Midbrain (tissue), 1 donor: ENCODE data around the gene SYT2.
"Not testable (repeated sequence)": the region's sequence is repeated elsewhere in the genome, so short reads cannot be mapped to it uniquely, and the experiment has no call there.

Experiments used
- DNase-seq: peaks from one replicate; lab custom pipeline; 2025; lab: John Stamatoyannopoulos, UW

The SYT2 gene

DNA sequence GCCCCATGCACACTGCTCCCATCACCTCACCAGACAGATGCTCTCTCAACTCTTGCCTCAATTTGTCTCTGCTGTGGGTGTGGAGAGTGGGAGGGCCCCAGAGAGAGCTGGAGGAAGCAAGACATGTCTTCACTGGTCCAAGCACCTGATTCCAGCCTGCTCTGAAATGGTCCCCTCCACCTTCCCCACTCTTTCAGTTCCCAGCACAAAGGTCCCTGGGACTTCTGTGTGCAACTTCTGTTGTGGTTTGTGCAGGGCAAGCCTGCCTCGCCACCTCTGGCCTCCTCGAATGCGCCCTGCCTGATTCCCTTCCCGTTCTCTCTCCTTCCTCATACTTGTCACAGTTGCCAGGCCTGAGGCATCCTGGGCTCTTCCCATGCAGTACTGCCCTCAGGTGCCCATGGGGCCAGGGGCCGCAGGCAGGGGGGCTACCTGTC lies 119.3 kb downstream of the SYT2 start:
- no peak for DNase-seq

DNA sequence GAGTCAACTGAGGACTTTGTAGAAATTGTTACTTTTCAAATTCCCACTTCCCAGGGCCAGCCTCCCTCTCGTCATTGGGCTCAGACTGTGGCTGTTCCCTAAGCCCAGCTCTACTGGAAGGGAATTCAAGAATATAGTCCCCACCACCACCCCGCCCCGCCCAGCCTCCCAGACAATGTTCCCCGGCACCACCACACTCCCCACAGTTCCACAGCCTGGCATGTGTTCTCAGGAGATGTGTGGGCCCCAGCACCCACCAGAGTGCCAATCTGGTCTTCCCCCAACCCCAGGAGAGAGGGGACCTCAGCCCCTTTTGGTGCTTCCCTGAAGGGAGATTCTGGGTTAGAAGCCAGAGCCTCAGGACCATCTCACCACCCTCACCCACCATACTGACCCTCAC lies 120.1 kb downstream of the SYT2 start:
- no peak for DNase-seq

GRCh38 chr1:202589190-202589930 lies 120.9 kb downstream of the SYT2 start:
- no peak for DNase-seq

DNA sequence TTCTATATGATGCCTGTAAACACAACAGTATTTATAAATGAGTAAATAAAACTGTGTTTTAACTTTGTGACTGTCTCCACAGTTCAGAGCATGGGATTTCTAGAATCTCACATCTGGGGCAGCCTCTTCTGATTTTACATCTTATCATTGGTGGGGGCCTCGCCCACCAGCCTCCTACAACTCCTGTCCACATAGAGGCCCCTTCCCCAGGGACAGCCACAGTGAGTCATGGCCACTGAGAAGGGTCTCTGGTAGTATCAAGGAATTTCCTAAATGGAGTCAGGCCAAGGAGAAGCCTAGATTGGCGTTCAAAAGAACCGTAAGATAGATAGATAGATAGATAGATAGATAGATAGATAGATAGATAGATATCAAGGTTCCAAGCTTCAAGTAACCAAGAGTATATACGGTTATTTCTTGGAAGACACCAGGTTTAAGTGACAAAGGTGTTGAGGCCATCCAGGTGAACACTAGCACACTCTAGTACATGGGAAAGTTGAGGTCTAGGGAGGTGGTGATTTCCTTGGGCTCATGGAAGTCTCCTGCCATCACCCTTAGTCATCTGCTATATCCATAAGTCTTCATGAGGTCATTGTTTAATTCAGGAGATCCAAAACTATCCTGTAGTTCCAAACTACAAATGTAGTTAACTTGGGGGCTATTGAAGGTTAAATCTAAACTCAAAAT lies 121.6 kb downstream of the SYT2 start:
- DNase-seq = no peak

DNA sequence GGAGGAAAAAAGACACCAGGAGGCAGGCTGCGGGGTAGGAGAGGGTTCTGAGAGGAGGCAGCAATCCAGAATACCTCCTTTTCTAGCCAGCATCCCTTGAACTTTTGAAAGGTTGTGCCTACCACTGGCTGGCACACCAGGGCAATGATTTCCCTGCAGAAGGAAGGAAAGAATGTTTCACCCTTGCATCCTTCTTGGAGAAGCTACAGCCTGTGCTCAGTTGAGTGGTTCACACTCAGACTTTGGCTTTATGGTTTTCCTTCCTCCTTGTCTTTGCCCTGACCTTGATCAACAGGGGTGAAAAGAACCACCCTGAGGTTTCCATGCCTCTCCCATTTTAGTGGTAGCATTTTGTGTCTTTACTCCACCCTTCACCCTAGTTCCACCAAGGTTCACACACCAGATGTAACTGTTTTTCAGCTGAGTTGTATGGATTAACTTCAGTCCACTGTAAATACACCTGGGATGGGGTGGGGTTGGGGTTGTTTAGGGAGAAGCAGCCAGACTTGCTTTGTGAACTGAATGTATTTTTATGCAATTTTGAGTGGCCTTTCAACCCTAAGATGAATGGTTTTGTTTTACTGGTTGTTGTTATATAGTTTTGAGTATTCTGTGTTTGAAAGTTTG lies 122.3 kb downstream of the SYT2 start:
- DNase-seq = no peak

DNA sequence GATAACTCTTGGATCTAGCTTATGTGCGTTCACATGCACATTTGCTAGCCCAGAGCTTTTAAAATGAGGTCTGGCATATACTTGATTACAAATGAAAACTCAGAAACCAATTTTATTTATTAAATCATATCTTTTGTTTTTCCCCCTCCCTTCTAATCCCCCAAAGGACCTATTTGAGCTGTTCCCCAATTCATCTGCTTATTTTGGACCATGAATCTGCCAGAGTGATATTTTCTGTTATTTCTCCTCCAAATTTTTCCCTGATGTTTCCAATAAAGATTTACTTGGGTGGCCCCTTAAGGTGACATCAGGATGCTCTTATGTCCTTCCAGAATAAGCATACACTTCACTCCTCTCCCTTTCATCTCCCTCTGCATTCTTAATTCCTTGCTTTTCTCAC lies 123.4 kb downstream of the SYT2 start:
- DNase-seq = no peak

GRCh38 chr1:202586018-202586821 lies 124.0 kb downstream of the SYT2 start:
- peak; percentile 36 for DNase-seq

DNA sequence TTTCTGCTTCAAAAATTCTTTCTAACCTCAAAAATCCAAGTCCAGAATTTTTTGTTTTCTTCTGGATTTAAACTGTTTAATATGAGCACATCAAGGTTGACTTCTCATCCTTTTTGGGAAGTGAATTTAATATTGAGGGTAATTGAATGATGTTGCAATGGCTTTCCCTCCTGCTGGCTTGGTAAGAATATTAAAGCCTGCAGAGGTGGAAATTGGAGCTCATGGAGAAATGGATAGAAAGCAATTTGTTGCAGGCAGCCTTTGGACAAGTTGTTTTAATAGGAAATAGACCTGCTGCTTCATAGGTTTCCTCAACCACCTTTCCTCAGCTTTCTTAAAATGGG lies 124.7 kb downstream of the SYT2 start:
- no peak for DNase-seq

DNA sequence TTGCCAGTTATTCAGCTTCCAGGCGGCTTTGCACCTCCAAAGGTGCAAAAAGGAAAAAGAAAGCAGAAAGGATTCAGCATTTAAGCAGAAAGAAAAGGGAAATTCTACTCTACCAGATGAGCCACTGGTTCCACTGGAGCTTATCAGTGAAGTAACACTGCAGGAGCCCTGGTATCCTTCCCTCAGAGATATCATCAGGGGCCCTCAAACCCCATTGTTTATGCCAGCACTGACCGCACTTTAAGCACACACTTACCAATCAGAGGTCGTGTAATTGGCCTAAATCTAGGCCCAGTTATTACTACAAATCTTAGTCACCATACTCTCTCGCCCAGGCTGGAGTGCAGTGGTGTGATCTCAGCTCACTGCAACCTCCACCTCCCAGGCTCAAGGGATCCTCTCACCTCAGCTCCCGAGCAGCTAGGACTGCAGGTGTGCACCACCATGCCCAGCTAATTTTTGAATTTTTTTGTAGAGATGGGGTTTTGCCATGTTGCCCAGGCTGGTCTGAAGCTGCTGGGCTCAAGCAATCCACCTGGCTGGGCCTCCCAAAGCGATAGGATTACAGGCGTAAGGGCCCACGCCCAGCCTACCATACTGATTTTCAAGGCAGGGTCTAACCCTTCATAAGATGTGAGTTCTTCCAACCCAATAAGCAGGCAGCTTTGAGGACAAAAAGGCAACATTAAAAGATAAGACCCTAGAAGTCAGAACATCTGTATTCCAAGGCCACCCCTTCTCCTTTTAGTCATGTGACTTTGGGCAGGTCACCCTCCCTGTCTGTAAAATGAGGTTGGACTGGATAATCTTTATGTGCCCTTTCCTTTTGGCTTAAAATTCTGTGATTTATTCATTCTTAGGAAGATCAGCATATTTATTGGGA lies 125.3 kb downstream of the SYT2 start:
- no peak for DNase-seq

- DNase-seq = not testable (repeated sequence)
Observed at GRCh38 chr1:202582350-202582749, 127.9 kb downstream of the SYT2 start.

DNA sequence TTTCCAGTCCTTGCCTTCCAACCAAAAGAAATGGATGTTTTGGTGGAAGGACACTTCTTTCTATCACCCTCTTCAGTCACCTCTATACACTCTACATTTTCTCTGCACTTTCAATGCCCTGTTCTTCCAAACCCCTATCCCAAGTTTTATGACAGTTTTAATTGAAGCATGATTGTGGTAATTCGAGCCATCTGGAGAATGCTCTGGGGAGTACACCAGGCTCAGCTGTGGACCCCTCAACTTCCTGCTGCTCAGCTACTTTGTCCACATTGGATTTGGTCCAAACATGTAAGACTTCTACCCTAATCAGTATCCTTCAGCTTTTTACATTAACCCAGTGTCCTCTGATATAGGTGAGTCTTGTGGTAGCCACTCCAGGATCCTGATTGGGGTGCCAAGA lies 129.6 kb downstream of the SYT2 start:
- DNase-seq = no peak

DNA sequence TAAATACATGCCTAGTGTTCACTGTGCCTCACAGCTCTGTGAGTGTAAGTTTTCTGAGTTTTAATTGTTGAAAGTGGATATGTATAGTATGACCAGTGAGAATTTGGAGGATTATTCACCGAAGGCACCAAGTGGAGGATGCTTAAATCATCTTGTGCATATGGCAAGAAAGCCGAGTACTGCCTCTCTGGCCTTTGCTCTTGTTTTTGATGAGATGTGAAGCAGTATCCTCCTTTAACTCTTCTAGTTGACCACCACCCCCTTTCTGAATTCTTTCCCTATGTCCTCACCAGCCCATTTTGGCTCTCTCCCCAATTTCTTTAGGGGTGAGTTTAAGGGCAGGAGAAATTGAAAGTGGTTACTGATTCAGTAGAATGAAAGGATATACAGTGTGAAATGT lies 130.4 kb downstream of the SYT2 start:
- DNase-seq = no peak

DNA sequence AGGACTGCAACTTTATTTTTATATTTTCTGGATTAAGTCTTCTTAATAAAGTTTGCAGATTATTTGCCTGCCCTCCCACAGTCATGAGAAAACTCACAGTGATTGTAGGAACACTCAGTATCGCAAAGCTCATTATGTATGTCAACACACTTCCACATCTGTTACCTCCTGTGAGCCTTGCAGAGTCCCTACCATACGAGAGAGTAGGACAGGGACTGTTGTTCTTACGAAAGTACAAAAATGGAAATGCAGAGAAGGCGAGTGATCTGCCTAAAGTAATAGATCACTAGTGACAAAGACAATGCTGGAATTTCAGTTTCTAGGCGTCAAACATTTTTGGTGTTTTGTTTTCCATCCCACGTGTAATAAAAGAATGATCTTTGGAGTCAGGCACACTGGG lies 131.7 kb downstream of the SYT2 start:
- DNase-seq = no peak

DNA sequence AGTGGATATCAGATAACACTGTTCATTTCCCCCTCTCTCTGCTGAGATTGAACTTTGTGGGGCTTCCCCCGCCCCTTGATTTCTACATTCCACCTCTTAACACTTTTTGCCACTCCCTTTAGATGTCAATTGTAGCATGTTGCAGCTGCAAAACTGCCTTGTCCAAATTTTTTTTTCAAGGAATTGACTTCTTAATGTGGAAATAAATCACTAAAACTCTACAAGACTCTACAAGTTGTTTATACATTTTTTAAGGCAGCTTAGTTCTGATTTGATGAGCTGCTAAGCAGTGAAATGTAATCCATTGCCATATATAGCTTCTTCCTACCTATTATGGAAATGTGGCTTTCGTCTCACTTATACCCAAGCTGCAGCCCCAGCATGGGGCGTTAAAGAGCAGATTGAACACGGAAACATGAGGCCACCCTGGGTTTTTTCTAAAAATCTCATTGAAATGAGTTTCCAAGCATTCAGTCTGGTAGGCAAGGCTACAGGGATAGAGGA lies 132.2 kb downstream of the SYT2 start:
- no peak for DNase-seq

GRCh38 chr1:202577381-202577780 lies 132.9 kb downstream of the SYT2 start:
- no peak for DNase-seq

- DNase-seq = no peak
Observed at GRCh38 chr1:202576816-202577215, 133.4 kb downstream of the SYT2 start.

GRCh38 chr1:202575918-202576653 lies 134.2 kb downstream of the SYT2 start:
- DNase-seq = no peak

- DNase-seq = no peak
Observed at GRCh38 chr1:202572867-202573266, 137.4 kb downstream of the SYT2 start.

- DNase-seq = peak; percentile 47
Observed at GRCh38 chr1:202571719-202572339, 138.4 kb downstream of the SYT2 start.
